ENCODE results near the gene RANBP10. TPM values are rescaled to one million over a fixed set of nuclear protein-coding genes. Genes with fewer than 3 reads are reported as not detected.
"Not testable (repeated sequence)": the region's sequence is repeated elsewhere in the genome, so short reads cannot be mapped to it uniquely, and the experiment has no call there.

Gene RANBP10
- total RNA-seq, 1 experiment from 2014 or later, result 15.6 TPM

- no peak overlapping the region for H3K4me3 Mint-ChIP-seq
- peak overlapping the region in 2 of 3 experiments; percentile 52 to 73; a peak in 4 of 7 replicates for H3K27ac Mint-ChIP-seq
- H3K27me3 Mint-ChIP-seq (ENCODE audit: low read depth), result no peaks in the 10 kb centered on the region
- H3K4me1 Mint-ChIP-seq, result peaks cover 10 to 12% of the 10 kb centered on the region in 2 experiments
- no peaks in the 10 kb centered on the region for H3K79me2 ChIP-seq (ENCODE audit: insufficient read depth, low read length)
- H2AFZ ChIP-seq (ENCODE audit: low read length), result no peak overlapping the region
- peaks cover 0 to 9% (median 0%) of the 10 kb centered on the region in 3 experiments; a peak in 6 of 7 replicates for H3K36me3 Mint-ChIP-seq (ENCODE audit: insufficient read depth in 1 of 3, low read depth in 3 of 3)
- H3K4ac ChIP-seq (ENCODE audit: low read depth, low read length), result no peak overlapping the region
- H2AK5ac ChIP-seq (ENCODE audit: insufficient read length, low read length), result no peak overlapping the region
- no peaks in the 10 kb centered on the region for H3K27me3 ChIP-seq (ENCODE audit: insufficient read depth, low read length)
- H4K8ac ChIP-seq (replicated peaks; ENCODE audit: insufficient read length, low read depth, low read length), result no peak overlapping the region
- TF ChIP-seq CTCF (conservative IDR thresholded peaks at IDR 0.05), result no peak
- no peak overlapping the region for H2BK12ac ChIP-seq (ENCODE audit: insufficient read length, low read depth, low read length)
- H3K14ac ChIP-seq (ENCODE audit: insufficient read depth, low read length), result no peak overlapping the region
- H3K56ac ChIP-seq (ENCODE audit: insufficient read length, low read depth, low read length), result no peak overlapping the region
- peak overlapping the region; percentile 11 for H3K9ac ChIP-seq (ENCODE audit: extremely low read depth, insufficient read length, low read length)
- no CpG with 5 or more reads among the region's 2 CpGs for WGBS (ENCODE audit: extremely low coverage, insufficient read length, low lambda C conversion rate)
- H3K4me2 ChIP-seq (ENCODE audit: insufficient read depth, insufficient read length, low read length), result no peak overlapping the region
- no peak overlapping the region for H3K23ac ChIP-seq (ENCODE audit: insufficient read length, low read depth, low read length)
- H3K4me1 ChIP-seq (ENCODE audit: insufficient read depth, low read length), result no peaks in the 10 kb centered on the region
- H4K91ac ChIP-seq (ENCODE audit: insufficient read length, low read depth, low read length), result no peak overlapping the region
- no peak overlapping the region for H2BK5ac ChIP-seq (ENCODE audit: insufficient read length, low read length)
- H2BK20ac ChIP-seq (ENCODE audit: low read depth, low read length, poor library complexity, severe bottlenecking), result no peak overlapping the region
- H3K23me2 ChIP-seq (ENCODE audit: insufficient read length, low read depth, low read length, poor library complexity, severe bottlenecking), result no peaks in the 10 kb centered on the region
- no peak overlapping the region for H2BK15ac ChIP-seq (ENCODE audit: low read depth, low read length)
- H3K79me1 ChIP-seq (ENCODE audit: insufficient read depth, low read depth, low read length, poor library complexity, severe bottlenecking), result no peaks in the 10 kb centered on the region
- no peaks in the 10 kb centered on the region for H4K20me1 ChIP-seq (ENCODE audit: control insufficient read depth, insufficient read depth, insufficient read length)
- H3T11ph ChIP-seq (ENCODE audit: low read length), result no peak overlapping the region
- no peak overlapping the region for H3K18ac ChIP-seq (ENCODE audit: insufficient read length, low read depth, low read length)
- H3K9me3 Mint-ChIP-seq, result no peaks in the 10 kb centered on the region
- H3K9me3 ChIP-seq (ENCODE audit: control insufficient read depth, low read depth, low read length), result no peaks in the 10 kb centered on the region
- no peak overlapping the region for H3K27ac ChIP-seq (ENCODE audit: insufficient read length, low read depth, low read length)
- DNase-seq, result no peak
- no peak overlapping the region for H4K5ac ChIP-seq (ENCODE audit: insufficient read length, low read depth, low read length)
- no peak overlapping the region for H2BK120ac ChIP-seq (ENCODE audit: low read depth, low read length, poor library complexity, severe bottlenecking)
Observed at GRCh38 chr16:67752641-67753040, 53.7 kb downstream of the RANBP10 start.

- not testable (repeated sequence) for H3K9ac ChIP-seq (ENCODE audit: extremely low read depth, insufficient read length, low read length); H3K27me3 ChIP-seq (ENCODE audit: insufficient read depth, low read length); H3T11ph ChIP-seq (ENCODE audit: low read length); H2BK5ac ChIP-seq (ENCODE audit: insufficient read length, low read length); H3K4ac ChIP-seq (ENCODE audit: low read depth, low read length); DNase-seq; H3K27me3 Mint-ChIP-seq (ENCODE audit: low read depth); H3K14ac ChIP-seq (ENCODE audit: insufficient read depth, low read length); H4K20me1 ChIP-seq (ENCODE audit: control insufficient read depth, insufficient read depth, insufficient read length); H4K8ac ChIP-seq (replicated peaks; ENCODE audit: insufficient read length, low read depth, low read length); H3K79me1 ChIP-seq (ENCODE audit: insufficient read depth, low read depth, low read length, poor library complexity, severe bottlenecking); H3K9me3 Mint-ChIP-seq; H2AK5ac ChIP-seq (ENCODE audit: insufficient read length, low read length); H2AFZ ChIP-seq (ENCODE audit: low read length); H3K79me2 ChIP-seq (ENCODE audit: insufficient read depth, low read length); H3K18ac ChIP-seq (ENCODE audit: insufficient read length, low read depth, low read length); H3K4me3 Mint-ChIP-seq; H3K36me3 Mint-ChIP-seq (ENCODE audit: insufficient read depth in 1 of 3, low read depth in 3 of 3); H2BK12ac ChIP-seq (ENCODE audit: insufficient read length, low read depth, low read length); H3K27ac ChIP-seq (ENCODE audit: insufficient read length, low read depth, low read length); H2BK120ac ChIP-seq (ENCODE audit: low read depth, low read length, poor library complexity, severe bottlenecking); H3K4me2 ChIP-seq (ENCODE audit: insufficient read depth, insufficient read length, low read length); H3K23me2 ChIP-seq (ENCODE audit: insufficient read length, low read depth, low read length, poor library complexity, severe bottlenecking); H4K91ac ChIP-seq (ENCODE audit: insufficient read length, low read depth, low read length); H4K5ac ChIP-seq (ENCODE audit: insufficient read length, low read depth, low read length); H3K4me1 ChIP-seq (ENCODE audit: insufficient read depth, low read length); H3K9me3 ChIP-seq (ENCODE audit: control insufficient read depth, low read depth, low read length); H2BK15ac ChIP-seq (ENCODE audit: low read depth, low read length); H3K27ac Mint-ChIP-seq; H3K23ac ChIP-seq (ENCODE audit: insufficient read length, low read depth, low read length); H3K56ac ChIP-seq (ENCODE audit: insufficient read length, low read depth, low read length); H2BK20ac ChIP-seq (ENCODE audit: low read depth, low read length, poor library complexity, severe bottlenecking)
- WGBS (ENCODE audit: extremely low coverage, insufficient read length, low lambda C conversion rate), result no CpG with 5 or more reads among the region's 3 CpGs
- peaks cover 10 to 12% of the 10 kb centered on the region in 2 experiments for H3K4me1 Mint-ChIP-seq
Observed at GRCh38 chr16:67751331-67751730, 55.0 kb downstream of the RANBP10 start.
